Uterus (tissue), 2 donors: ENCODE results near the gene TRAF4.

Experiments
- CTCF ChIP-seq, 4 experiments: fragments of 200-600 bp in 2 of 4; fragments of 450-650 bp in 2 of 4; sonication (generic) in 2 of 4; IDR thresholded peaks; one replicate each; pipeline ENCODE4 v1.5.1; 2016 to 2019; ENCODE audit warnings: antibody characterized with exemption in 4 of 4, mild to moderate bottlenecking in 2 of 4, moderate library complexity in 1 of 4
- POLR2A ChIP-seq, 2 donors: fragments of 450-650 bp; IDR thresholded peaks; one replicate each; pipeline ENCODE4 v1.6.1; 2016; ENCODE audit warnings: antibody characterized with exemption in 2 of 2, mild to moderate bottlenecking in 1 of 2, moderate library complexity in 1 of 2

DNA sequence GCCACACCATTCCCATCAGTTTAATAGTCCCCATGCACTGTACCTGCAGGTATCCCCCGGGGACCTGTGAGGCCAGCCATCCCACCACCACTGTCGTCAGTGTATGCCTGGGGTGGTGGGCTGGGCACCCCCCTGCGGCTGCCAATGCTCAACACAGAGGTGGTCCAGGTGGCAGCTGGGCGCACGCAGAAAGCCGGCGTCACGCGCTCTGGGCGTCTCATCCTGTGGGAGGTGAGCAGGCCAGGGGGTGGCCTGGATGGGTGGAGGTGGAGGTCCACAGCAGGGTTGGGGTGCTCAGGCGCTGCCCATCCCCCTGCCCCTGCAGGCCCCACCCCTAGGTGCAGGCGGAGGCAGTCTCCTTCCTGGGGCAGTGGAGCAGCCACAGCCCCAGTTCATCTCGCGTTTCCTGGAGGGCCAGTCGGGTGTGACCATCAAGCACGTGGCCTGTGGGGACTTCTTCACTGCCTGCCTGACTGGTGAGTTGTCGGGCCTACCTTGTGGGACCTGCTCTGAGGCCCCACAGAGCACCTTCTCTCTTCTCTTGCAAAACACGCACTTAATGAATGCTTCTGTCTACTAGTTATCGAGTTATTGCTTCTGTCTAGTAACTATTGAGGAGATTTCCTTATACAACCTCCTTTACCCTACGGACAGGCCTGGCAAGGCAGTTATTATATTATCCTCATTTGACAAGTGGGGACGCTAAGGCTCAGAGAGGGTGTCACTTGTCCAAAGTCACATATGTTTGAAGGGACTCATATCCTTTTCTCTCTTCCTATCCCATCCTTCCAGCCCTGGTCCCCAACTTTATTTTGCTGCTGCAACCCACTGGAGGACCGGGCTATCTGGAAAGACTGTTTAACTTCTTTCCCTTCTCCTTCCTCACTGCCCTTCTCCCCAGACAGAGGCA lies 5.8 kb upstream of the TRAF4 start:
- no peak for TF ChIP-seq CTCF (IDR thresholded peaks at IDR 0.05)
- TF ChIP-seq POLR2A (IDR thresholded peaks at IDR 0.05) = no peak
